Measurements from ENCODE around the gene LRRN4CL. TPM values are rescaled to one million over a fixed set of nuclear protein-coding genes. Genes with fewer than 3 reads are reported as not detected.
A peak's percentile ranks its signal among the peaks of the same experiment; 100 is the strongest.

The LRRN4CL gene
- total and polyA plus RNA-seq, 9 of the 15 experiments (the other 6 are each of a cell fraction or from before 2014, with no cell fraction given): 0.03 to 0.11 (median 0.05) TPM; not detected in 4

DNA sequence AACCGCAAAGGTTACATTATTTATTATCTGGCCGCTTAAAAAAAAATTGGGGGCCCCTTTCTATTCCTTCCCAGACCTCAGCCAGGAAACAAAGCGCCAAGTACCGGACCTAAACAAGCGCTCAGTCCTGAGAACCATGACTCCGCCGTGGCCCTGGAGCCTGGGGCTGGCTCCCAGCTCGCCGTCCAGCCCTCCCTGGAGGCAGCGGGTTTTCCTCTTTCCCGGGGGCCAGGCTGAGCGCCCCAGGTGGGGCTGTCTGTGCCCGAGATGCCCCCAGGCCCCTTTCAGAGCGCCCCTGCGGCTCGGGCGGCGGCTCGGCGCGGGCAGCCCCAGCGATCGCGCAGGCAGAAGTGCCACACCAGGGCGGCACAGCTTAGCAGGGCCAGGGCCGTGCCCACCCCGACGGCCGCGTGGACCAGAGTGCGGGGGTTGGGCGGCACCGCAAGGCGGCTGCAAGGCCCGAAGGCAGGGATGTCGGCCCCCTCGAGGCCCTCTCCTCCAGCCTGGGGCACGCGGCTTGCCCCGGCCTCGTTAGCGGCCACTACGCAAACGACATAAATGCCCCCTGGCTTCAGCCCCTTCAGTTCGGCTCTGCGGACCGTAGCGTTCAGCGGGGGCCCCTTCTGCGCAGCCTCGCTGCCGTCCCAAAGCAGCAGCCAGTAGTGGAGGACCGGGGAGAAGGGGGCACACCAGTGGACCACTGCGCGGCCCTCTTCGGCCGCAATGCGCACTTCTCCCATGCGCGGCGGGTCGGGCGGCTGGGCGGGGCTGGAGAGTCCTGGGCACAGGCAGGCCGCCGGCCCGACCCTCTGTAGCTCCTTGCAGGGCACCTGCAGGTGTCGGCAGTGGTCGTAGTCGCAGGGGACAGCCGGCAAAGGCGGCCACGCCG, 1.6 kb downstream of the LRRN4CL start (continued):
- TF ChIP-seq MBD2 (IDR thresholded peaks at IDR 0.05; ENCODE audit: borderline replicate concordance, low read depth) (no peak), HCFC1 (IDR thresholded peaks at IDR 0.05; ENCODE audit: low read depth, low read length) (no peak), FOSL1 (tag; conservative IDR thresholded peaks at IDR 0.05) (no peak)
- TF ChIP-seq, protein P1, sequence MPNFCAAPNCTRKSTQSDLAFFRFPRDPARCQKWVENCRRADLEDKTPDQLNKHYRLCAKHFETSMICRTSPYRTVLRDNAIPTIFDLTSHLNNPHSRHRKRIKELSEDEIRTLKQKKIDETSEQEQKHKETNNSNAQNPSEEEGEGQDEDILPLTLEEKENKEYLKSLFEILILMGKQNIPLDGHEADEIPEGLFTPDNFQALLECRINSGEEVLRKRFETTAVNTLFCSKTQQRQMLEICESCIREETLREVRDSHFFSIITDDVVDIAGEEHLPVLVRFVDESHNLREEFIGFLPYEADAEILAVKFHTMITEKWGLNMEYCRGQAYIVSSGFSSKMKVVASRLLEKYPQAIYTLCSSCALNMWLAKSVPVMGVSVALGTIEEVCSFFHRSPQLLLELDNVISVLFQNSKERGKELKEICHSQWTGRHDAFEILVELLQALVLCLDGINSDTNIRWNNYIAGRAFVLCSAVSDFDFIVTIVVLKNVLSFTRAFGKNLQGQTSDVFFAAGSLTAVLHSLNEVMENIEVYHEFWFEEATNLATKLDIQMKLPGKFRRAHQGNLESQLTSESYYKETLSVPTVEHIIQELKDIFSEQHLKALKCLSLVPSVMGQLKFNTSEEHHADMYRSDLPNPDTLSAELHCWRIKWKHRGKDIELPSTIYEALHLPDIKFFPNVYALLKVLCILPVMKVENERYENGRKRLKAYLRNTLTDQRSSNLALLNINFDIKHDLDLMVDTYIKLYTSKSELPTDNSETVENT (CRISPR knock-in tag; IDR thresholded peaks at IDR 0.05): no peak

DNA sequence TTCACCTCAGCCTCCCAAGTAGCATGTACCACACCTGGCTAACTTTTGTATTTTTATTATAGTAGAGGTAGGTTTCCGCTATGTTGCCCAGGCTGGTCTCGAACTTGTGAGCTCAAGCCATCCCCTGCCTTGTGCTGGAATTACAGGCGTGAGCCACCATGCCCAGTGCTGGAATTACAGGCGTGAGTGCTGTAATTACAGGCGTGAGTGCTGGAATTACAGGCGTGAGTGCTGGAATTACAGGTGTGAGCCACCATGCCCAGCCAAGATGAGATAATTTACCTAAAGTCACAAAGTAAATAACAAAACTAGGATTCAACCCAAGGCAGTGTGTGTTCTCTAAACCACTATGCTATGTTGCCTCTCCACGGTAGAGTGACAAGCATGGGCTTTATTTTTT, 6.8 kb downstream of the LRRN4CL start:
- FAIRE-seq: no peak
- H3K36me3 ChIP-seq (ENCODE audit: control insufficient read depth, insufficient read depth, low read length): peaks cover 8% of the 10 kb centered on the region
- no peaks in the 10 kb centered on the region for H3K9me3 ChIP-seq (replicated peaks; ENCODE audit: control insufficient read depth, insufficient read depth, low read depth, low read length)
- TF ChIP-seq BRCA1 (IDR thresholded peaks at IDR 0.05) (no peak), BRCA1 (CRISPR knock-in tag; IDR thresholded peaks at IDR 0.05) (no peak), STAT5A (IDR thresholded peaks at IDR 0.05; ENCODE audit: borderline replicate concordance, low read length) (no peak), CHD4 (IDR thresholded peaks at IDR 0.05; ENCODE audit: insufficient read depth, insufficient replicate concordance, low read depth, low read length, poor library complexity, severe bottlenecking) (no peak), PRPF4 (IDR thresholded peaks at IDR 0.05; ENCODE audit: insufficient read depth, low read depth, low read length, poor library complexity, severe bottlenecking) (no peak), ZSCAN29 (IDR thresholded peaks at IDR 0.05) (no peak), FOXA1 (IDR thresholded peaks at IDR 0.05; ENCODE audit: borderline replicate concordance) (no peak)
- TF ChIP-seq, protein P2, sequence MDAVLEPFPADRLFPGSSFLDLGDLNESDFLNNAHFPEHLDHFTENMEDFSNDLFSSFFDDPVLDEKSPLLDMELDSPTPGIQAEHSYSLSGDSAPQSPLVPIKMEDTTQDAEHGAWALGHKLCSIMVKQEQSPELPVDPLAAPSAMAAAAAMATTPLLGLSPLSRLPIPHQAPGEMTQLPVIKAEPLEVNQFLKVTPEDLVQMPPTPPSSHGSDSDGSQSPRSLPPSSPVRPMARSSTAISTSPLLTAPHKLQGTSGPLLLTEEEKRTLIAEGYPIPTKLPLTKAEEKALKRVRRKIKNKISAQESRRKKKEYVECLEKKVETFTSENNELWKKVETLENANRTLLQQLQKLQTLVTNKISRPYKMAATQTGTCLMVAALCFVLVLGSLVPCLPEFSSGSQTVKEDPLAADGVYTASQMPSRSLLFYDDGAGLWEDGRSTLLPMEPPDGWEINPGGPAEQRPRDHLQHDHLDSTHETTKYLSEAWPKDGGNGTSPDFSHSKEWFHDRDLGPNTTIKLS (IDR thresholded peaks at IDR 0.05; ENCODE audit: borderline replicate concordance, low read depth): no peak
- TF ChIP-seq, protein P3, sequence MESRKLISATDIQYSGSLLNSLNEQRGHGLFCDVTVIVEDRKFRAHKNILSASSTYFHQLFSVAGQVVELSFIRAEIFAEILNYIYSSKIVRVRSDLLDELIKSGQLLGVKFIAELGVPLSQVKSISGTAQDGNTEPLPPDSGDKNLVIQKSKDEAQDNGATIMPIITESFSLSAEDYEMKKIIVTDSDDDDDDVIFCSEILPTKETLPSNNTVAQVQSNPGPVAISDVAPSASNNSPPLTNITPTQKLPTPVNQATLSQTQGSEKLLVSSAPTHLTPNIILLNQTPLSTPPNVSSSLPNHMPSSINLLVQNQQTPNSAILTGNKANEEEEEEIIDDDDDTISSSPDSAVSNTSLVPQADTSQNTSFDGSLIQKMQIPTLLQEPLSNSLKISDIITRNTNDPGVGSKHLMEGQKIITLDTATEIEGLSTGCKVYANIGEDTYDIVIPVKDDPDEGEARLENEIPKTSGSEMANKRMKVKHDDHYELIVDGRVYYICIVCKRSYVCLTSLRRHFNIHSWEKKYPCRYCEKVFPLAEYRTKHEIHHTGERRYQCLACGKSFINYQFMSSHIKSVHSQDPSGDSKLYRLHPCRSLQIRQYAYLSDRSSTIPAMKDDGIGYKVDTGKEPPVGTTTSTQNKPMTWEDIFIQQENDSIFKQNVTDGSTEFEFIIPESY (CRISPR knock-in tag; IDR thresholded peaks at IDR 0.05): peak; percentile 40; the same call in 1 of the 2 replicates
- H3K9ac ChIP-seq (ENCODE audit: insufficient read depth in 1 of 2, low read depth in 2 of 2, low read length in 2 of 2): peak overlapping the region in 1 of 2 experiments; percentile 41; a peak in 1 of 4 replicates
- no peaks in the 10 kb centered on the region for H3K9me1 ChIP-seq (ENCODE audit: control insufficient read depth, insufficient read depth, low read length)
- peak overlapping the region; percentile 71 for H2AFZ ChIP-seq (ENCODE audit: low read depth, low read length)
- POLR2A ChIA-PET: interaction anchor here (0.5 to 2.9 kb wide), 4 partner anchors 10 to 91 kb away, joined by 3 to 17 read pairs (median 6); partner anchors contain the start of genes C11orf98, CSKMT, LBHD1 and TUT1
- in situ Hi-C loops (cut with MboI): no loop called here
- CTCF ChIA-PET (ENCODE audit: low intra/inter-chr PET ratio): no interaction called here
- peak overlapping the region; percentile 67 for H3K27ac ChIP-seq (ENCODE audit: extremely low read depth, low read depth, low read length)
- H3K4me1 ChIP-seq (replicated peaks in 1 of 2; ENCODE audit: control insufficient read depth in 2 of 2, insufficient read depth in 2 of 2, low read length in 2 of 2): peaks cover 16 to 34% of the 10 kb centered on the region in 2 experiments; a peak in 4 of 5 replicates
- no peak for DNase-seq (ENCODE audit: extremely low read depth in 1 of 4, low spot score in 3 of 4)
- ATAC-seq: no peak
- WGBS (ENCODE audit: insufficient coverage, low coverage, missing lambda C conversion rate): 79% methylated on average over 7 of the region's 7 CpGs
- no peak overlapping the region for H3K4me3 ChIP-seq
- H3K79me2 ChIP-seq (ENCODE audit: control insufficient read depth, insufficient read depth, low read length): peaks cover 19% of the 10 kb centered on the region
- no peak overlapping the region for H3K4me2 ChIP-seq (ENCODE audit: insufficient read depth, low read length)
- no TSS peak for BruUV-seq (replicated peaks)
- intact Hi-C loops (cut with micrococcal nuclease): loop anchor here (5.0 kb wide), 2 partner anchors 200 to 300 kb away; partner anchors contain the start of gene SLC3A2
- H3K27me3 ChIP-seq (ENCODE audit: control insufficient read depth in 2 of 2, insufficient read depth in 2 of 2, low read length in 2 of 2): no peaks in the 10 kb centered on the region
- H4K20me1 ChIP-seq (replicated peaks; ENCODE audit: control insufficient read depth, insufficient read depth, low read length): no peaks in the 10 kb centered on the region

Measured in K562 (cell line).